ENCODE results near the gene MAVS. TPM values are rescaled to one million over a fixed set of nuclear protein-coding genes. Genes with fewer than 3 reads are reported as not detected.

MAVS gene
- total RNA-seq, 1 donor from 2014 or later = 22.2 TPM

DNA sequence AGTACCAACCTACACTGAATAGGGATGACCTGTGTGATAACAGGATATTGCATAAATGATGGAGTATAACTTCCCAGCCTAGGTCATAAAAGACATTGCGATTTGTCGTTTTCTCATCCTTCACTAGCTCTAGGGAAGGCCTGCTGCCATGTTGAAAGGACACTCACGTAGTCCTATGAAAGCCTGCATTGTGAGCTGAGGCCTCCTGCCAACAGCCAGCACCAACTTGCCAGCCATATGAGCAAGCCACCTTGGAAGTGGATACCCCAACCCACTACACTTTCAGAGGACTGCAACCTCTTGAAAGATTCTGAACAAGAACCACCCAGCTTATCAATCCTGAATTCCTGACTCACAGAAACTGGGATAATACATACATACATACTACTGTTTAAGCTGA lies 39.1 kb downstream of the MAVS start:
- no peak overlapping the region for H3K4me3 ChIP-seq (ENCODE audit: low read depth, low read length)
- no peak for DNase-seq (ENCODE audit: low read depth)
- TF ChIP-seq, protein P1, sequence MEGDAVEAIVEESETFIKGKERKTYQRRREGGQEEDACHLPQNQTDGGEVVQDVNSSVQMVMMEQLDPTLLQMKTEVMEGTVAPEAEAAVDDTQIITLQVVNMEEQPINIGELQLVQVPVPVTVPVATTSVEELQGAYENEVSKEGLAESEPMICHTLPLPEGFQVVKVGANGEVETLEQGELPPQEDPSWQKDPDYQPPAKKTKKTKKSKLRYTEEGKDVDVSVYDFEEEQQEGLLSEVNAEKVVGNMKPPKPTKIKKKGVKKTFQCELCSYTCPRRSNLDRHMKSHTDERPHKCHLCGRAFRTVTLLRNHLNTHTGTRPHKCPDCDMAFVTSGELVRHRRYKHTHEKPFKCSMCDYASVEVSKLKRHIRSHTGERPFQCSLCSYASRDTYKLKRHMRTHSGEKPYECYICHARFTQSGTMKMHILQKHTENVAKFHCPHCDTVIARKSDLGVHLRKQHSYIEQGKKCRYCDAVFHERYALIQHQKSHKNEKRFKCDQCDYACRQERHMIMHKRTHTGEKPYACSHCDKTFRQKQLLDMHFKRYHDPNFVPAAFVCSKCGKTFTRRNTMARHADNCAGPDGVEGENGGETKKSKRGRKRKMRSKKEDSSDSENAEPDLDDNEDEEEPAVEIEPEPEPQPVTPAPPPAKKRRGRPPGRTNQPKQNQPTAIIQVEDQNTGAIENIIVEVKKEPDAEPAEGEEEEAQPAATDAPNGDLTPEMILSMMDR (conservative IDR thresholded peaks at IDR 0.05; ENCODE audit: low read depth, low read length) = no peak

DNA sequence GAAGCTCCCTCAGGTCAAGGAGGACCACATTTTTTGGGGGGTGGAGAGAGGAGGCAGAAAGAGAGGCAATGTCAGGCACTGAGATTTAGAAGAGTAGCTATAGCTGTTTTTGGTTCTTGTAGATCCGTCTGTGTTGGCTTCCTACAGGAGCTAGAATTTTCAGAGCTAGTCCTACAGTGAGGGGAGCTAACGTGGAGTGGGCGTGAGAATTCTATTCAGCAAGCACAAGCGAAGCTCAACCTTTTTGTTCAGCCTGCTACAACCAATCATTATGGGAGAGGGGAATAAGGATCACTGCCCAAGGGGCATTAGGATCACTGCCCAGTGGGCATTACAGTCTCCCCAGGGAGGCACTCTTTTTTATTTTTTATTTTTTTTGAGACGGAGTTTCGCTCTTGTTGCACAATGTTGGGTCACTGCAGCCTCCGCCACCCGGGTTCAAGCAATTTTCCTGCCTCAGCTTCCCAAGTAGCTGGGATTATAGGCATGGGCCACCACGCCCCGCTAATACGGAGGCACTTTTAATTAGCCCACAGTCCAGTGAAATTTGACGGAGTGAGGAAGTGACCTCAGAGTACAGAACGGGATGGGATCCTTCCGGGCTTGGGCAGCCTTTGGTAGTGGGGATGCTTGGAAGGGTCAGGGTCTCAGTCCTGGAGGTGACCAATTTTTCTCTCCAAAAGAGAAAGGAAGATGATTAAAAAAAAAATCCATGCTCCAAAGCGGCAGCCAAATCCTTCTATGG lies 41.4 kb downstream of the MAVS start:
- TF ChIP-seq, protein P1 (conservative IDR thresholded peaks at IDR 0.05; ENCODE audit: low read depth, low read length) = no peak
- peak overlapping the region; percentile 95 for H3K4me3 ChIP-seq (ENCODE audit: low read depth, low read length)
- DNase-seq (ENCODE audit: low read depth) = no peak

DNA sequence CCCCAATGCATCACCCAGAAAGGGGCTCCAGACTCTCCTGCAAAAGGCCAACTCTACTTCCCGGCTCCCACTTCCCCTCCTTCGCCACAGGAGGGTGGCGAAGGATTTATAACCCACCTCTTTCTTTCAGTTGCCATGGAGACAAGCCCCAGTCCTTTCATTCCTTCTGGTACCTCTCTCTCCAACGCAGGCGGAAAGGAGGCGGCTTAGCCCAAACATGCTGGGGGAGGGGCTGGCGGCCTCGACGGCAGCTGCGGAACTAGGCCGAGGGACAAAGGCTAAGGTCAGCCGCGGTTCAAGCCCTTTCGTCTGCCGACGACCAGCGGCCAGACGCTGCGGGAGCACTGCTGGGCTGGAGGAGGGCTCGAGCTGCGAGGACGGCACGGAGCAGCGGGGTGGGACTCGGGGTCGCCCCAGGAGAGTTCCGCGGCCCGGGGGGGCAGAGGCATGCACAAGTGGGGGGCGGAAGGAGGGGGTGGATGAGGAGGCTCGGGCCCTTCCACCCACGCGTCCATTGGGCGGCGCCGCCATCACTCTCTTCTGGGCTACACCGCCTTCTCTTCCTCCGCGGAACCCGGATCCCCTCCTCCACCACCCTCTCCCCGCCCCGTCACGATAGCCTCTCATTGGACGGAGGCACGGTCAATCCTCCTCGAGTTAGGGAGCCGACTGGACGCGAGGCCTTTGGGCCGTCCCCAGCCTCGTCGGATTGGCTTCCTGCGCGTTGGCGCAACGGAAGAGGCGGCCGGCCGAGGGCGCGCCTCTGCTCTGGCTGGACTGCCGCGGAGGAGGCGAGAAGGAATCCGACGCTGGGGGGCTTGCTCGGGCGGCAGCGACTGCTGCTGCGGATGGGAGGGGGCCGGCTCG lies 42.2 kb downstream of the MAVS start, which contains the start of gene PANK2:
Gene PANK2 (plus strand): TSS at position 766 of the 867 bp plus-strand sequence.
- TF ChIP-seq, protein P1 (conservative IDR thresholded peaks at IDR 0.05; ENCODE audit: low read depth, low read length) = peak; percentile 53
- DNase-seq (ENCODE audit: low read depth) = peak; percentile 66
- H3K4me3 ChIP-seq (ENCODE audit: low read depth, low read length) = peak within 1 kb of the TSS; percentile 95

DNA sequence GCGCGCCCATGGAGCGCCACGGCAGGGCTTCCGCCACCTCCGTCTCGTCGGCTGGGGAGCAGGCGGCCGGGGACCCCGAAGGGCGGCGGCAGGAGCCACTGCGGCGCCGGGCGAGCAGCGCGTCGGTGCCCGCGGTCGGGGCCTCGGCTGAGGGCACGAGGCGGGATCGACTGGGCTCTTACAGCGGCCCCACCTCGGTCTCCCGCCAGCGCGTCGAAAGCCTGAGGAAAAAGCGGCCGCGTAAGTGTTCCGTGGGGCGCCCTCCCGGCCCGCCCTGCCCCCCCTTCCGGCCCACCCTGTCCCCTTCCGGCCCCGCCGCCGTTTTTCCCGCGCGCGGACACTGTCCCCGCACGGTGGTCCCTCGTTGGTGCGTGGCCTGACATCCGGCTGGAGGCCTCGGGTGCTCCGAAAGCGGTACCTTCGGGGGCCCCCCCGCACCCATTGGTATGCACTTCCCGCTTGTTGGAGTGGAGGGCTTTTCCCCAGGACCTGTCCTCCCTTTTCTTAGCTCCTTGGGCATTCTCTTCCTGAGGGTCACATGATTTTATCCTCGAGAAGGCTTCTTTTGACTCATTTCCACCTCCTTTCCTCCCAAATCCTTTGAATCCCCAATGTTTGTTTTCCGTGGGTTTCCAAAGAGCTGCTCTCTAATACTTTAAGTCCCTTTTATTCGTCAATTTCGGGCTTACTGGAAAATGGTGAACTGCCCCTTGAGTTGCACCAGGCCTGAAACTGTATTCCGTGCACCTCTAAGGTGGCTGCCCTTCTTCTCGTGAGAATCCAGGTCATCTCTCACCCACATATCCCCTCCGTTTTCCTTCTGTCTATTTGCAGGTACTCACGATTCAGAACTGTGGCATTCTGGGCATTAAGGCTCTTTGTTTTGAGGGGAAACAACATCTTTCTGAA lies 43.1 kb downstream of the MAVS start:
- no peak for DNase-seq (ENCODE audit: low read depth)
- H3K4me3 ChIP-seq (ENCODE audit: low read depth, low read length) = peak overlapping the region; percentile 95
- TF ChIP-seq, protein P1 (conservative IDR thresholded peaks at IDR 0.05; ENCODE audit: low read depth, low read length) = no peak

DNA sequence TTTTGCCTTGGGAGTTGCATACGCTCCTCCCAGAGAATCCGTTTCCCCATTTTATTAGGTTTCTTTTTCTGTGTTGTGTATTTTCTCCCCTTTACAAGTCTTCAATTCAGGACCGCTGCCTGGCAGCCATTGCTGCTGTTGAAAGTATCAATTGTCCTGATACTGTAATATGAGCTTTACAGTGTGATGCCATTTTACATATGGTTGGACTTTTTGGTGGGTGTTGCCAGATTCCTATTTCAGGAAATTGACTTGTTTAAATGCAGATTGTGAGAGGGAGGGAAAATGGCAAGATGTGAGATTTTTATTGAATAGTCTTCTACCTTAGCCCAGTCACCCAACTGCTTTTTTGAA lies 43.7 kb downstream of the MAVS start:
- H3K4me3 ChIP-seq (ENCODE audit: low read depth, low read length) = peak overlapping the region; percentile 95
- TF ChIP-seq, protein P1 (conservative IDR thresholded peaks at IDR 0.05; ENCODE audit: low read depth, low read length) = no peak
- DNase-seq (ENCODE audit: low read depth) = no peak
